Trophoblast cell (in vitro differentiated cells and primary cell): ENCODE results near the gene H2BK1.

Experiments
- DNase-seq, 2 donors: peaks; one replicate each; pipeline ENCODE4 v3.0.0-alpha.2; 2016
- H2AFZ ChIP-seq: 2 replicates; pipeline ENCODE4 v1.6.1; 2013; ENCODE audit warnings: low read length, moderate library complexity, mild to moderate bottlenecking; ENCODE audit not compliant: insufficient read depth, poor library complexity
- H2AK5ac ChIP-seq: 2 replicates; pipeline ENCODE4 v1.6.1; 2013; ENCODE audit warnings: mild to moderate bottlenecking, low read length
- H2BK120ac ChIP-seq: 2 replicates; pipeline ENCODE4 v1.6.1; 2013; ENCODE audit warnings: low read length, mild to moderate bottlenecking, moderate library complexity; ENCODE audit not compliant: insufficient read depth, poor library complexity
- H2BK12ac ChIP-seq: 2 replicates; pipeline ENCODE4 v1.6.1; 2013; ENCODE audit warnings: mild to moderate bottlenecking, low read length, moderate library complexity
- H2BK5ac ChIP-seq: 2 replicates; pipeline ENCODE4 v1.6.1; 2013; ENCODE audit warnings: low read length, low read depth, moderate library complexity, mild to moderate bottlenecking; ENCODE audit not compliant: poor library complexity
- H3K14ac ChIP-seq: 2 replicates; pipeline ENCODE4 v1.6.1; 2013; ENCODE audit warnings: mild to moderate bottlenecking, low read length
- H3K18ac ChIP-seq: 2 replicates; pipeline ENCODE4 v1.6.1; 2013; ENCODE audit warnings: mild to moderate bottlenecking, low read length
- H3K23ac ChIP-seq: 2 replicates; pipeline ENCODE4 v1.6.1; 2013; ENCODE audit warnings: low read length
- H3K27ac ChIP-seq: 2 replicates; pipeline ENCODE4 v1.5.1; 2013; ENCODE audit warnings: low read depth, mild to moderate bottlenecking, inconsistent platforms, low read length, moderate library complexity
- H3K27me3 ChIP-seq: 2 replicates; pipeline ENCODE4 v1.6.1; 2013; ENCODE audit warnings: inconsistent platforms, mild to moderate bottlenecking, low read length, moderate library complexity; ENCODE audit not compliant: insufficient read depth
- H3K36me3 ChIP-seq, 2 experiments: 1 replicate in 1 of 2; 2 replicates in 1 of 2; pipeline ENCODE4 v1.6.1; 2013; ENCODE audit warnings: low read length in 2 of 2, mild to moderate bottlenecking in 2 of 2, moderate library complexity in 1 of 2; ENCODE audit not compliant: insufficient read depth in 2 of 2, control insufficient read depth in 1 of 2
- H3K4ac ChIP-seq: 2 replicates; pipeline ENCODE4 v1.6.1; 2013; ENCODE audit warnings: low read depth, mild to moderate bottlenecking, low read length, moderate library complexity
- H3K4me1 ChIP-seq, 2 experiments: 1 replicate in 1 of 2; 2 replicates in 1 of 2; pipeline ENCODE4 v1.6.1; 2013; ENCODE audit warnings: low read length in 2 of 2, mild to moderate bottlenecking in 2 of 2, moderate library complexity in 1 of 2; ENCODE audit not compliant: insufficient read depth in 2 of 2, control insufficient read depth in 1 of 2
- H3K4me2 ChIP-seq: 2 replicates; pipeline ENCODE4 v1.6.1; 2013; ENCODE audit warnings: inconsistent platforms, mild to moderate bottlenecking, low read length, moderate library complexity
- H3K4me3 ChIP-seq: 2 replicates; pipeline ENCODE4 v1.5.1; 2013; ENCODE audit warnings: mild to moderate bottlenecking, low read depth, low read length, inconsistent platforms
- H3K79me1 ChIP-seq: one replicate; pipeline ENCODE4 v1.6.1; 2013; ENCODE audit warnings: low read length
- H3K79me2 ChIP-seq: 2 replicates; pipeline ENCODE4 v1.6.1; 2013; ENCODE audit warnings: low read length, mild to moderate bottlenecking; ENCODE audit not compliant: control insufficient read depth, insufficient read depth, poor library complexity
- H3K9ac ChIP-seq: 2 replicates; pipeline ENCODE4 v1.6.1; 2013; ENCODE audit warnings: mild to moderate bottlenecking, low read length
- H3K9me3 ChIP-seq: 2 replicates; pipeline ENCODE4 v1.6.1; 2013; ENCODE audit warnings: low read depth, mild to moderate bottlenecking, control low read depth, inconsistent platforms, low read length; ENCODE audit not compliant: insufficient read depth
- H4K12ac ChIP-seq: 2 replicates; pipeline ENCODE4 v1.6.1; 2013; ENCODE audit warnings: low read depth, mild to moderate bottlenecking, low read length, moderate library complexity
- H4K8ac ChIP-seq: 2 replicates; pipeline ENCODE4 v1.6.1; 2013; ENCODE audit warnings: low read depth, mild to moderate bottlenecking, low read length, moderate library complexity
- H4K91ac ChIP-seq: one replicate; pipeline ENCODE4 v1.6.1; 2013; ENCODE audit warnings: low read depth, mild to moderate bottlenecking, low read length, moderate library complexity
- WGBS: extraction: QIAGEN DNeasy Blood & Tissue Kit; methylation state at CpG from one replicate; pipeline ENCODE4 v1.1.7; 2013; ENCODE audit warnings: missing lambda C conversion rate; ENCODE audit not compliant: insufficient read length, insufficient coverage; ENCODE audit errors: extremely low coverage; 5-methylcytosine and 5-hydroxymethylcytosine counted together

H2BK1 gene

GRCh38 chr7:151206914-151207313 is 3.4 kb downstream of the H2BK1 start:
- Histone ChIP-seq H3K27ac (no peak overlapping the region), H2AFZ (no peak overlapping the region), H3K18ac (no peak overlapping the region), H4K91ac (no peak overlapping the region), H3K23ac (no peak overlapping the region), H3K14ac (no peak overlapping the region), H3K4ac (no peak overlapping the region), H2AK5ac (no peak overlapping the region), H3K79me2 (no peaks in the 10 kb centered on the region), H3K4me2 (no peak overlapping the region), H3K9me3 (peaks cover 2% of the 10 kb centered on the region), H3K4me3 (no peak overlapping the region), H2BK5ac (no peak overlapping the region), H2BK120ac (no peak overlapping the region), H4K12ac (no peak overlapping the region), H3K36me3 (no peaks in the 10 kb centered on the region), H3K9ac (no peak overlapping the region), H3K27me3 (no peaks in the 10 kb centered on the region), H3K4me1 (peaks cover 0 to 2% of the 10 kb centered on the region in 2 experiments), H3K79me1 (no peaks in the 10 kb centered on the region), H4K8ac (no peak overlapping the region), H2BK12ac (no peak overlapping the region)
- DNase-seq, result no peak
- WGBS, result no CpG with 5 or more reads among the region's 9 CpGs

DNA sequence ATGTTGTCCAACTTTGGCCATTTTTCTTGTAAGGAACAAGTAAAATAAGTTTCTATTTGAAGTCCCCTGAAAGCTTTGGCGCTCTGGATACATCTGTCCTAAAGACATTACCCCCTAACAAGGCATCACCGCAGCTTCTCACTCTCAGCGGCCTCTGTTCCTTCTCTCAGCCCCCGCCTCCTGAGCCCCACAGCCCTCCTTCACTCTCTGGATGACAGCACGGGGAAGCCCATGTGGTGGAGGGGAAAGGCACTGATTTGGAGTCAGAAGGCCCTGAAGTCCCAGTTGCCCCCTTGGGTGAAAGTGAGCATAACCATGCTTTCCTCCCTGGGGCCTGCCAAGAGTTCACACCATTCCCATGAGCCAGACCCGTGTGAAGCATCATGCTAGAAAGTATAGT is 4.6 kb downstream of the H2BK1 start:
- no CpG with 5 or more reads among the region's 6 CpGs for WGBS
- no peak overlapping the region for H2BK120ac ChIP-seq
- no peak overlapping the region for H4K91ac ChIP-seq
- no peak for DNase-seq
- H4K12ac ChIP-seq, result no peak overlapping the region
- H3K4me1 ChIP-seq, result peaks cover 0 to 2% of the 10 kb centered on the region in 2 experiments
- no peaks in the 10 kb centered on the region for H3K36me3 ChIP-seq
- no peak overlapping the region for H3K4me2 ChIP-seq
- no peaks in the 10 kb centered on the region for H3K27me3 ChIP-seq
- no peak overlapping the region for H3K18ac ChIP-seq
- H3K4ac ChIP-seq, result no peak overlapping the region
- H3K9ac ChIP-seq, result no peak overlapping the region
- no peak overlapping the region for H3K23ac ChIP-seq
- H2BK5ac ChIP-seq, result no peak overlapping the region
- no peak overlapping the region for H3K14ac ChIP-seq
- peaks cover 2% of the 10 kb centered on the region for H3K9me3 ChIP-seq
- no peak overlapping the region for H2BK12ac ChIP-seq
- no peak overlapping the region for H4K8ac ChIP-seq
- no peak overlapping the region for H2AFZ ChIP-seq
- no peak overlapping the region for H3K27ac ChIP-seq
- no peak overlapping the region for H3K4me3 ChIP-seq
- no peaks in the 10 kb centered on the region for H3K79me1 ChIP-seq
- no peaks in the 10 kb centered on the region for H3K79me2 ChIP-seq
- no peak overlapping the region for H2AK5ac ChIP-seq

GRCh38 chr7:151204383-151205032 is 5.8 kb downstream of the H2BK1 start:
- Histone ChIP-seq H3K9ac (no peak overlapping the region), H2BK12ac (no peak overlapping the region)

DNA sequence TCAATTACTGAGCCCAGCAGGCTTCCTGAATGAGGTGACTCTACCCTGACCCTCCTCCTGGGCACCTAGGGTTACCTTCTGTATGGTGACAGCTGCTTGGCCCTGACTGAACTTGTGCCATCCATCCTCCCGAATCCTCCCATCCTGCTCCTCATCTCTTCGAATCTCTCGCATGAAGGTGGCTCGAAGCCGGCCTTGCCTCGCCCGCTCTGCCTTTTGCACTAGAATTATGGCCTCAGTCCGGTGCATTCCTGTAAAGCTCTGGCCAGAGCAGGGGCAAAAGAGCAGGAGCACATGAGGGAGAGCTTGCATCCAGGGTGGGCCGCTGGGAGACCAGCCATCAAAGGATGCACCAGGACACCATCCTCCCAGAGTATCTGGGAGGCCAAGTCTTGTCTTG is 7.5 kb downstream of the H2BK1 start:
- Histone ChIP-seq H2BK5ac (no peak overlapping the region), H3K79me2 (no peaks in the 10 kb centered on the region), H3K4me3 (no peak overlapping the region), H4K91ac (no peak overlapping the region), H3K18ac (no peak overlapping the region), H2AFZ (no peak overlapping the region), H3K36me3 (no peaks in the 10 kb centered on the region), H3K9me3 (peaks cover 4% of the 10 kb centered on the region), H3K14ac (no peak overlapping the region), H2AK5ac (no peak overlapping the region), H3K23ac (no peak overlapping the region), H3K4ac (no peak overlapping the region), H3K9ac (no peak overlapping the region), H3K4me1 (peaks cover 4 to 7% of the 10 kb centered on the region in 2 experiments), H3K4me2 (no peak overlapping the region), H3K79me1 (no peaks in the 10 kb centered on the region), H2BK12ac (no peak overlapping the region), H2BK120ac (no peak overlapping the region), H3K27ac (no peak overlapping the region), H4K8ac (no peak overlapping the region), H3K27me3 (no peaks in the 10 kb centered on the region), H4K12ac (no peak overlapping the region)
- DNase-seq, result no peak
- WGBS, result no CpG with 5 or more reads among the region's 9 CpGs

More at GRCh38 chr7:151204383-151205032, 5.8 kb downstream of the H2BK1 start:
- H4K91ac ChIP-seq, result no peak overlapping the region
- no peak overlapping the region for H3K27ac ChIP-seq
- H3K36me3 ChIP-seq, result no peaks in the 10 kb centered on the region
- no peak overlapping the region for H2AFZ ChIP-seq
- H4K12ac ChIP-seq, result no peak overlapping the region
- H3K4me2 ChIP-seq, result no peak overlapping the region
- H3K79me1 ChIP-seq, result no peaks in the 10 kb centered on the region
- H3K4me3 ChIP-seq, result no peak overlapping the region
- H3K27me3 ChIP-seq, result no peaks in the 10 kb centered on the region
- H3K23ac ChIP-seq, result no peak overlapping the region
- H3K18ac ChIP-seq, result no peak overlapping the region
- H3K14ac ChIP-seq, result no peak overlapping the region
- H2BK120ac ChIP-seq, result no peak overlapping the region
- H3K4me1 ChIP-seq, result peaks cover 3 to 5% of the 10 kb centered on the region in 2 experiments
- WGBS, result no CpG with 5 or more reads among the region's 48 CpGs
- H4K8ac ChIP-seq, result no peak overlapping the region
- DNase-seq, result peak; percentile 23 to 61
- H3K79me2 ChIP-seq, result no peaks in the 10 kb centered on the region
- H2AK5ac ChIP-seq, result no peak overlapping the region
- H3K9me3 ChIP-seq, result peaks cover 2% of the 10 kb centered on the region
- H2BK5ac ChIP-seq, result no peak overlapping the region
- no peak overlapping the region for H3K4ac ChIP-seq
